GM21515 (cell line): ENCODE measurements around the gene NANOGP8.
"Not testable (repeated sequence)": the region's sequence is repeated elsewhere in the genome, so short reads cannot be mapped to it uniquely, and the experiment has no call there.

ENCODE experiments used
- ATAC-seq: cut with Tn5 transposase; IDR thresholded peaks from one replicate; pipeline ENCODE4 v1.9.1; 2021; ENCODE audit not compliant: unreplicated experiment

NANOGP8 gene

DNA sequence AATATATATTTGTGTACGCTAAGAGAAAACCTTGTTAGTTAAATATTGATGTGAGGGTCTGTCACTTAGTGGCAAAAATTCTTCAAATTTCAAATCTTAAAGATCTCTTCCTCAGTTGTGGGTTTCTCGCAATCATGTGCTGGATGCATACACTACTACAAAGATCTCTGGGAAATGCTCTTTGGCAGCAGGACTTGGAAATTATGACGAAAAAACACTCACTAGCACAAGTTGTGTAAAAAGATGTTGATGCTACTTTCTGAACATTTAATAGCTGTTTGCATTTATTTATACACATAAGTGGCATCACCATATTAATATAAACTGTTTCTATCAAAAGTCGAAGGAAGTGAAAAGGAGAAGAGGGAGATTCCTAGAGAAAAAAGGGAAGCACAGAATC is 10.8 kb upstream of the NANOGP8 start:
- no peak for ATAC-seq

DNA sequence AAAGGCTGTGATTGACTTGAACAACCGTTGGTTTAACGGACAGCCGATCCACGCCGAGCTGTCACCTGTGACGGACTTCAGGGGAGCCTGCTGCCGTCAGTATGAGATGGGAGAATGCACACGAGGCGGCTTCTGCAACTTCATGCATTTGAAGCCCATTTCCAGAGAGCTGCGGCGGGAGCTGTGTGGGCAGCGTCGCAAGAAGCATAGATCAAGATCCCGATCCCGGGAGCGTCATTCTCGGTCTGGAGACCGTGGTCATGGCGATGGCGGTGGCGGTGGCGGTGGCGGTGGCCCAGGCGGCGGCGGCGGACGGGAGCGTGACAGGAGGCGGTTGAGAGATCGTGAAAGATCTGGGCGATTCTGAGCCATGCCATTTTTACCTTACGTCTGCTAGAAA is 7.8 kb upstream of the NANOGP8 start:
- no peak for ATAC-seq

DNA sequence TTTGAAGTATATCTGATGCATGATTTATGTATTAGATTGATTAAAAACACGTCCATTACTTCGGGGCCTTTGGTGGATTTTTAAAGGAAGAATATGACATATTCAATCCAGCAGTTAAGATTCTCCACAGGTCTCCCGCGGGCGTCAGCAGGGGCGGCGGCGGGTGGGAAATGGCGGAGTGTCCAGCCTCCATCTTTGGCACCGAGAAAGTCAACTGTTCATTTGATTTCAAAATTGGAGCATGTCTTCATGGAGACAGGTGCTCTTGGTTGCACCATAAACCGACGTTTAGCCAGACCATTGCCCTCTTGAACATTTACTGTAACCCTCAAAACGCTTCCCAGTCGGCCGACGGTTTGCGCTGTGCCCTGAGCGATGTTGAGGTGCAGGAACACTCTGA is 7.2 kb upstream of the NANOGP8 start:
- ATAC-seq = no peak

DNA sequence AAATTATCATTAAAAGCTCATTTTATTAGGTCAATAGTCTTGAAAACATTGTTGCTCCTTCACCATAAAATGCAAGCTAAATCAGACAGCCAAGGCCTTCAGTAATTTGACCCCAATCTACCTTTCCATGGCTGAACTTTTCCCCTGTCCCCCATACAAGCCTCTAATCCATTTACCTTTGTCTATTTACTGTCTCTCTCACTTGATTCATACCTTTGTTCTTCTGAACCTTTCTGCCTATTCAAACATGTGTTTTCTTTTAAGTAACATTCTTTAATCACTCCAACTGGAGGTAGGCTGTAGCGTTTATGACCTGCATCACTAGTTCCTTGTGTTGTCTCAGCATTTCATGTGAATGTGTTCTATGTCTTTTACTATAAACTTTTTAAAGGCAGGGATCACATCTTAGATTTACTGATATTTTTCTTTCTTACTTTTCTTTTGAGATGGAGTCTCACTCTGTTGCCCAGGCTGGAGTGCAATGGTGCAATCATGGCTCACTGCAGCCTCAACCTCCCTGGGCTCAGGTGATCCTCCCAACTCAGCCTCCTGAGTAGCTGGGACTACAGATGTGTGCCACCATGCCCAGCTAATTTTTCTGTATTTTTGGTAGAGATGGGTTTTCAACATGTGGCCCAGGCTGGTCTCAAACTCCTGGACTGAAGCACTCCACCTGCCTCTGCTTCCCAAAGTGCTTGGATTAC is 5.2 kb upstream of the NANOGP8 start:
- no peak for ATAC-seq

DNA sequence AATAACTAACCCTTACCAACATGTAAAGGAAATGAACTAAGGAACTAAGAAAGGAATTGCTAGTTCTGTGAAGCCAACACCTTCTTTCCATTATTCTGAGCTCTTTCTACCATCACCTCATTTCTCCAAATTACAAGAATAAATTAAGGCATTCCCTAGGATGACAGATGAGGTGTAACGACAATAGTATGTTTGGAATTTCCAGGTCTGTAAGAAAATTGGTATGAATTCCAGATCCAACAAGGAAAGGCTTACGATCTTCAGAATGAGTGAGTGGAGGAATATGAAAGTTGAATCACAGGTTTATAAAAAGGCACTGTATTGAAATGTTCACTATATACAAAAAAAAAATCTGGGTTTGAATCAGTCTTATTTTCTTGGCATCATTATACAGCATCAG is 4.5 kb upstream of the NANOGP8 start:
- ATAC-seq = no peak

DNA sequence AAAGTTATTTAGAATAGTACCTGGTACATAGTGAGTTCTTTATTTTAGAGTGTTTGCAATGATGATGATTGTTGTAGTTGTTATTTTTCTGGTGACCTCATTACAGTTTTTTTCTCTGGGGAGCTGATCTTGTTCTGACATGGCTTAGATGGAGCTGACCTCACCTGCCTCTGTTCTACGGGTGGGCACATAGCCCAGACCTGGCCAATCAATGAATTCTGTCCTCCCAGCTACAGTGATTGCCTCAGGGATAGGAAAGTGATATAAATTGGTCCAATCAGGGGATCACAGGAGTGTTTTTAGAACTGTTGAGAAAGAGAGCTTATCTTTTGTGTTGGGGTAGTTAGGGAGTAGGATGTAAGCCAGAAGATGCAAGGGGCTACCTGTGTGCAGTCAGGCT is 3.2 kb upstream of the NANOGP8 start:
- no peak for ATAC-seq

DNA sequence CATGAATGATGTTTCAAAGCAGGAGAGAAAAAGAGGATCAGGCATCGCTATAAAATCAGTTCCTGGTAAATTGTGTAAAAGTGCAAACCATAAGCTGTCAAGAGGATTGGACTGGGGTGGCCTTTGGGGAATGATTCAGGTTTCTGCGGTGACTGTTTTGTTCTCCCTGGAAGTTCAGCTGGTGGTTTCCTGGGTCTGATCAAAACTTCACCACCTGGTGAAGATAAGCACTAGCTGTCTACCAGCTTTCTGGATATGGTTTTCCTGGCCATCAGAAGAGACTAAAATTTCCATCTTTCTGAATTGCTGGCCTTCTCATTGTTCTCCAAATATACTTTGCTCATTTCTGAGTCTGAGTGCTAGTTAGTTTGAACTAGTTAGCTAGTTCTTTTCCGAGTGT is 2.7 kb upstream of the NANOGP8 start:
- no peak for ATAC-seq

DNA sequence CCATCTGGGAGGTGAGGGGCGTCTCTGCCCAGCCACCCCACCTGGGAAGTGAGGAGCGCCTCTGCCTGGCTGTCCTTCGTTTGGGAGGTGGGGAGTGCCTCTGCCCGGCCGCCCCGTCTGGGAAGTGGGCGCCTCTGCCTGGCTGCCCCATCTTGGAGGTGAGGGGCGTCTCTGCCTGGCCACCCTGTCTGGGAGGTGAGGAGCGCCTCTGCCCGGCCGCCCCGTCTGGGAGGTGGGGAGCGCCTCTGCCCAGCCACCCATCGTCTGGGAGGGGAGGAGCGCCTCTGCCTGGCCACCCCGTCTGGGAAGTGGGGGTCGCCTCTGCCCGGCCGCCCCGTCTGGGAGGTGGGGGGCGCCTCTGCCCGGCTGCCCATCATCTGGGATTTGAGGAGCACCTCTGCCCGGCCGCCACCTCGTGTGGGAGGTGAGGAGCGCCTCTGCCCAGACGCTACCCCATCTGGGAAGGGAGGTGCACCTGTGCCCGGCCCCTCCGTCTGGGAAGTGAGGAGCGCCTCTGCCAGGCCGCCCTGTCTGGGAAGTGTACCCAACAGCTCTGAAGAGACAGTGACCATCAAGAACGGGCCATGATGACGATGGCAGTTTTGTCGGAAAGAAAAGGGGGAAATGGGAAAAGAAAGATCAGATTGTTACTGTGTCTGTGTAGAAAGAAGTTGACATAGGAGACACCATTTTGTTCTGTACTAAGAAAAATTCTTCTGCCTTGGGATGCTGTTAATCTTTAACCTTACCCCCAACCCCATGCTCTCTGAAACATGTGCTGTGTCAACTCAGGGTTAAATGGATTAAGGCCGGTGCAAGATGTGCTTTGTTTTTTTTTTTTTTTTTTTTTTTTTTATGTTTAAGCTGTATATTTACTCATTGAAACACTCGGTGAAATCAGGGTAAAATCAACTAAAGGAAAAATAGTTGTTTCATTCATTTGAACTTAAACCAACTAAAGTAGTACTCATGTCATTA is 2.4 kb downstream of the NANOGP8 start:
- ATAC-seq = not testable (repeated sequence)

DNA sequence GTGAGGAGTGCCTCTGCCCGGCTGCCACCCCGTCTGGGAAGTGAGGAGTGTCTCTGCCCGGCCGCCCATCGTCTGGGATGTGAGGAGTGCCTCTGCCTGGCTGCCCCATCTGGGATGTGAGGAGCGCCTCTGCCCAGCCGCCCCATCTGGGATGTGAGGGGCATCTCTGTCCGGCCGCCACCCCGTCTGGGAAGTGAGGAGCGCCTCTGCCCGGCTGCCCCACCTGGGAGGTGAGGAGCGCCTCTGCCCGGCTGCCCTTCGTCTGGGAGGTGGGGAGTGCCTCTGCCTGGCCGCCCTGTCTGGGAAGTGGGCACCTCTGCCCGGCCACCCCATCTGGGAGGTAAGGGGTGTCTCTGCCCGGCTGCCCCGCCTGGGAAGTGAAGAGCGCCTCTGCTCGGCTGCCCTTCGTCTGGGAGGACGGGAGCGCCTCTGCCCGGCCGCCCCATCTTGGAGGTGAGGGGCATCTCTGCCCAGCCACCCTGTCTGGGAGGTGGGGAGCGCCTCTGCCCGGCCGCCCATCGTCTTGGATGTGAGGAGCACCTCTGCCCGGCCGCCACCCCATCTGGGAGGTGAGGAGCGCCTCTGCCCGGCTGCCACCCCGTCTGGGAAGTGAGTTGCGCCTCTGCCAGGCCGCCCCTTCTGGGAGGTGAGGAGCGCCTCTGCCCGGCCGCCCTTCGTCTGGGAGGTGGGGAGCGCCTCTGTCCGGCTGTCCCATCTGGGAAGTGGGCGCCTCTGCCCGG is 3.3 kb downstream of the NANOGP8 start:
- not testable (repeated sequence) for ATAC-seq

DNA sequence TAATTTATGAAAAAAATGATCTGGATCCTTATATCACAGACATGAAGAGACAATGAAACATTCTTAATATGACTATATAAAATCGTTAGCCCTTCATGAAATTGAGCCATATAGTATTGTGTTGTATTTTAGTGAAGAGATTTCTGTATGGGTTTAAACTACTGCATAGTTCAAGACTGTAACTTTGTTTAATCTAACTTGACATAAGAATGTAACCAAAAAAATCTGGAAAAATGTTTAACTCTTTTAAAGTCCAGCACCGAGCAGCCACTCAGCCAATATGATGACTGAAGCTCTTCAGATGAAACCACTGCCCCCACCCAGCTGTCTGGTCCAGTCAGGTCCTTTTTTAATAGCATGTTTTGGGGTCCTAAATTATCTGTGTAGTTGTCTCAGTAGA is 4.9 kb downstream of the NANOGP8 start:
- ATAC-seq = no peak

DNA sequence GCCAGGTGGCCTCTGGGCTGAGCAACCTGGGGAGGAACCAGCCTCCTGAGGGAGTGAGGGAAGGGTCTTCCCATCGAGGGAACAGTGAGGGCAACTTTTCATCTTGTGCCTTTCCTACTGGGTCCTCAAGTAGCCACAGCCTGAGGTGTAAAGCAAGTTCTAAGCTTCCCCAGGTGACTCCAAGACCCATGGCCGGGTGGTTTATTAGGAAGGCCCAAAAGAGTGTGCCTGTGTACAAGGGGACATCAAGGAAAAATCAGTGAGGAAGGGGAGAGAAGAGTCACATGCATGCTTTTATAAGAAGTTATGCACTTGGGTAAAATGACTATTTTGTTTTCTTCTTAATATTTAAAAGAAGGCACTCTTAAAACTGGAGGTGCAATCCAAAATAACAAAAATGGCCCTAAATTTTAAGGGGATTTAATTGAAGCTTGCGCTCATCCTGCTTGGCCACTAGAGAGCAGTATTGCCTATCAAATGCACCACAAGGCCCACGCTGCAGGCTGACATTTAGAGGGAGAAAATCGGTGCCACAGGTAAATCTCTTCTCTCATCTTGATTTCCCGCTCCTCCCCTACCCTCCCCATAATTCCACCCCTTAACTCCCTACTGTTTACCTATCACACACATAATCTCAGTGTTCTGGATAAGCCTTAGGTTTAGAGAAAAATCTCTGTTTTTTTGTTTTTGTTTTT is 6.7 kb downstream of the NANOGP8 start:
- ATAC-seq = peak; percentile 55

DNA sequence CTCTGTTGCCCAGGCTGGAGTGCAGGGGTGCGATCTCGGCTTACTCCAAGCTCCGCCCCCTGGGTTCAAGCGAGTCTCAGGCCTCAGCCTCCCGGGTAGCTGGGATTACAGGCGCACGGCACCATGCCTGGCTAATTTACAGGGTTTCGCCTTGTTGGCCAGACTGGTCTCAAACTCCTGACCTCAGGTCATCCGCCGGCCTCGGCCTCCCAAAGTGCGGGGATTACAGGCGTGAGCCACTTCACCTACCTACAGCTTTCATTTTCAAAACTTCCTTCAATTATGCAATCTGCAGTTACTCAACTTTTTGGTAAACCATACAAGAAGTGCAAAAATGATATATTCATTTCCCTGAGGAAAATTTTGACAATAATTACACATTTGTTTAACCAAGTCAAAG is 14.0 kb downstream of the NANOGP8 start:
- ATAC-seq = no peak

DNA sequence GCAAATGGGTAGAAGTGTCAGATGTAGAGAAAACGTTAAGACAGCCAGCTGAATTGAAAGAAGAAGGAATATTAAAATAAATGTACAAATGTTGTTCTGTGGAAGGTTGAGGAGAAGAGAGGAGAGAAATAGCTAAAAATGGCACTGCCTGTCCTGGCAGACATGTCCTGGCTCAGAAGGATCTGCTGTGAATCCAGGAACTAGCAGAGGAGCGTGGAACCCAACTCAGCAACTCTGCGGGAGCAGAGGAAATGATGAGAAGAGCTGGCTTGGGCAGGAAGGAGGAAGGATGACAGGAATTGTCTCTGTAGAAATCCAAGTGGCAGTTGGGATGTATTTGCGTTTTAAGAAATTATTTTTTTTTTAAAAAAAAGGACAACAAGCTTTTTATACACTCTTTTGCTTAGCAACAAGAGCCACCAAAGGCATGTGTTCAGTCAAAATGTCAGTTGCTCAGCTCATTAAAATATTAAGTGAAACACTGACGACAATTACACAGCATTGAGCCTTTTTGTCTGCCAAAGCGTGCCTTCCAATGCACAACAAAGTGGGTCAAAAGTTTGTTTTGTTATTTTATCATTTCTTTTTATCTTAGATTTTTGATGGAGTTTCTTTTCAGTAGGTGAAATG is 16.1 kb downstream of the NANOGP8 start:
- ATAC-seq = no peak

DNA sequence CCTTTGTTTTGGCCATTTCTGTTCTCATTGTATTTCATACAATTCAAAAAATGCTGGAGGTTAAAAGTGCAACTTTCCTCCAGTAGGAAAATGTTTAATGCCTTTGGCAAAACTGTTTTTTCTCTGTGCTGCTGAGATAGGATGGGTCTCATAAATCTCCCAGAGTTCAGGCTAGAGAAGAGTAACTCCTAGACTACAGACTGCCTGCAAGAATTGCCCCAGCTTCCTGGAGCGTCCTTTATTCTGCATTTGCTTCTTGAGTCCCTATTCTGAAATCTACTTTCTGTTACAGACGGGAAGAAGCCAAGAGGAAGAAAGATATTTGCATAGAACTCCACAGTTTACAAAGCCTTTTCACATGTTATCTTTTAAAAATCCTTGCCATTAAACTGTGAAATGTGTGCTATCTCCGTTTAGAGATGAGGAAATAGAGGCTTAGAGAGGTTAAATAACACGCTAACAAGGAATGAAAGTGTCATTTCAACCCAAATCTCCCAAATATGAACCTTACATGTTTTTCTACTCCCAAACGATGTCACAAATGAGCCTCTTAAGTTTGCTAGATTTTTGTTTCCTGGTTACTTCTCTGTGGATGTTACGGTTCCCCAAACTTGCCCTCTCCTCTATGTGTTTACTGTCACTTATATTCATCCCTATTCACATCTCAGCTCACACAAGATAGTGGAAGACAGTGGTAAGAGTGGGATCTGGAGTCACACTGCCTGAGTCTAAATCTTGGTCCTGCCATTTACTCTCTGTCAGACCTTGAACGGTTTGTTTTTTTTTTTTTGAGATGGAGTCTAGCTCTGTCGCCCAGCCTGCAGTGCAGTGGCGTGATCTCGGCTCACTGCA is 17.4 kb downstream of the NANOGP8 start:
- no peak for ATAC-seq

DNA sequence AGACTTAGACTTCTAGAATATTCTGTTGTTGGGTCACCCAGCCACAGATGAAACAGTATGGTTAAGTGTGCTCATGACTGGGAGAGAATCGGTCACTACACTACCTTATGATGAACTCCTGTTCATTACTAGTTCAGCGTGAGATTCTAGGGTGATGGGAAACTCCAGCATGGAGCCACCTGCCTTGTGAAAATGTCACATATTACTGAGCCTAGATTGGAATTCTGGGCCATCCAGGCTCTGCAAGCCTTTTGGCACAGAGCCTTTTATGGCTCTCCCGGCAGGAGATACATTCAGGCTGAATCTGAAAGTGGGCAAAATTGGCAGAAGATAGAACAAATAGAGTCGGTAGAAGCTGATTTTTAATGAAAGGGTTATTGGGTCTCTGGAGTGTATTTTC is 19.0 kb downstream of the NANOGP8 start:
- ATAC-seq = no peak

DNA sequence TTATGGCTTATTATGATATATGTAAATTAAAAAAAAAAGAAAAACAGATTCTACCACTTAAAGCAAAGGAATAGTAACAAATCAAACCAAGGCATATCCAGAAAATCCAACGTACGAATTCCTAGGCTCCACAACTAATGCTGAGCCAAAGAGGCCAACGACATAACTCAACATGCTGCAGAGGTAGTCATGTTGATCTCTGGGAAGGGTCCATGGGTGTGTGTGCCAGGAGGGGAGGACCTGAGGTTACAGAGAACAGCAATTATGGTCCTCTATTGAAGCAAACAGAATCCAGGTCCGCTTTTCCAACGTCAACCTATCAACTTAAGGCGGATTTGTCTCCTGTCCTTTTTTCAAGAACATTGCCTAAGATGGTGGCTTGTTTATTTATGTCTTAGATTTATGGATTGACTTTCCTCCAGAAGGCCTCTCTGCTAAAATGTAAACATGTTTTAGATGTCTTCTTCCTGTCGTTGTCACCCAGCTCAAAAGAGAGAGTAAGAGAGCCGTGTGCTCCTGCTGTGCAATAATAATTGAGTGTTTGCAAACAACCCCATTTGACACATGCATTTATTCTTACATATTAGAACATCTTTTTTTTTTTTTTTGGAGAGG is 20.4 kb downstream of the NANOGP8 start:
- no peak for ATAC-seq

DNA sequence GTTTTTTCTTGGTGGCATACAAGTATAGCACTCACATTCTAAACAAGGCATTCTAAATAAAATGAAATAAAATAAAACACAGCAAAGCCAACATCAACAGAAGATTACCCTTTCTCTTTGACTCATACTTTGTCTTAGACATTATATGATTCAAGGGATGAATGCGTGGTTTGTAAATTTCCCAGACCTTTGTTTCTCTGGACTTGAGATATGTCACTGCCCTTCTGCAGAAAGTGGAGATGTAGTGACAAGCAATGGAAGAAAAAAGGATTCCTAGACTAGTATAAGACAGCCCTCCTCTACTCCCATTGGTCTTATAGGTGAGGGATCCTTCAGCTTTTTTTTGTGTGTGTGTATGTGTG is 22.4 kb downstream of the NANOGP8 start:
- ATAC-seq = no peak

DNA sequence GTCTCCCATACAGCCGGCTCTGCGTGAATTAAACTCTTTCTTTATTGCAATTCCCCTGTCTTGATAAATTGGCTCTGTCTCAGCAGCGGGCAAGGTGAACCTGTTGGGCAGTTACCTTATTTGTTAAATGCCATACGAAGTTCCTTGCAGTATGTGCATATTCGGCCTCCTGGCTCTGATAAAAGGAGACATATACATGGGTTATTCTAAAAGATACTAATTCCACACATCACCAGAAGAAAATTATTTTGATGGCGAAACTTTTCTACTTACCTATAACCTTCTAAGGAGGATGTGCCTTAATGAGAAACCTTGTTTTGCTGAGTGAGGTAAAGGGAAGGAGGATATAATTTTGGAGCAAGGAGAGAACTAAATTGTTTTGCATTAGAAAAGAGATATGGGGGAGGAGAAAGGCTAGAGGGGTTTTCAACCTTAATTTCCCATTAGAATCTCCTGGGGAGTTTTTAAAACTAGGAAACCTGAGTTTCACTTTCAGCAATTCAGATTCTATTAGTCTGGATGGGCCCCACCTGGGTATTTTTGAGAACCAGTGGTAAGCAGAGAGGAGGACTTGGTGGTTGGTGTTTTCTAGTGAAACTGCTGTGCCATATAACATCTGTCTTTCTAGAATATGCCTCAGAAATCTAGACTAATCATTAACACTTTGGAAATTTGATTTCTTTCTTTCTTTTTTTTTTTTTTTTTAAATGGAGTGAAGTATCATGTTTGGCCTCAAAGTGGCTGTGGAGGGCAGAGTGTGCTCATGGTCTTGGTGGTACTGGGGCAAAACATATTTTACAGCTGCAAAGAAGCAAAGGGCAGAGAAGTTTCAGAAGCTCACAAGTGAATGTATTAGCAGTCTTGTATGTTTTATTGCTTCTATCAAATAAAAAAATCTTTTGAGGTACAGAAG is 23.0 kb downstream of the NANOGP8 start:
- no peak for ATAC-seq
